Measurements from ENCODE around the gene GNL3.

GNL3 gene

GRCh38 chr3:52707585-52707984 lies 21.8 kb downstream of the GNL3 start:
- no peak for ATAC-seq
- TF ChIP-seq ZNF70 (CRISPR knock-in tag; IDR thresholded peaks at IDR 0.05) (no peak), GLIS3 (CRISPR knock-in tag; IDR thresholded peaks at IDR 0.05) (no peak), RARB (CRISPR knock-in tag; IDR thresholded peaks at IDR 0.05) (no peak), ZNF565 (CRISPR knock-in tag; conservative IDR thresholded peaks at IDR 0.05; ENCODE audit: low read depth) (no peak), BACH2 (CRISPR knock-in tag; IDR thresholded peaks at IDR 0.05; ENCODE audit: borderline replicate concordance) (no peak), SNAI2 (CRISPR knock-in tag; IDR thresholded peaks at IDR 0.05) (no peak), CSDC2 (CRISPR knock-in tag; IDR thresholded peaks at IDR 0.05) (no peak), ESRRG (CRISPR knock-in tag; IDR thresholded peaks at IDR 0.05) (no peak), ZFP3 (CRISPR knock-in tag; IDR thresholded peaks at IDR 0.05) (no peak), CREB5 (CRISPR knock-in tag; IDR thresholded peaks at IDR 0.05; ENCODE audit: low read depth) (no peak), TOX (CRISPR knock-in tag; IDR thresholded peaks at IDR 0.05; ENCODE audit: borderline replicate concordance) (no peak), ISL1 (CRISPR knock-in tag; IDR thresholded peaks at IDR 0.05) (no peak), OSR1 (CRISPR knock-in tag; IDR thresholded peaks at IDR 0.05) (no peak), ZC3H10 (CRISPR knock-in tag; IDR thresholded peaks at IDR 0.05) (no peak), ZNF8 (CRISPR knock-in tag; IDR thresholded peaks at IDR 0.05) (no peak), ARNTL (CRISPR knock-in tag; IDR thresholded peaks at IDR 0.05; ENCODE audit: borderline replicate concordance, low read depth) (no peak)
- TF ChIP-seq, protein P1, sequence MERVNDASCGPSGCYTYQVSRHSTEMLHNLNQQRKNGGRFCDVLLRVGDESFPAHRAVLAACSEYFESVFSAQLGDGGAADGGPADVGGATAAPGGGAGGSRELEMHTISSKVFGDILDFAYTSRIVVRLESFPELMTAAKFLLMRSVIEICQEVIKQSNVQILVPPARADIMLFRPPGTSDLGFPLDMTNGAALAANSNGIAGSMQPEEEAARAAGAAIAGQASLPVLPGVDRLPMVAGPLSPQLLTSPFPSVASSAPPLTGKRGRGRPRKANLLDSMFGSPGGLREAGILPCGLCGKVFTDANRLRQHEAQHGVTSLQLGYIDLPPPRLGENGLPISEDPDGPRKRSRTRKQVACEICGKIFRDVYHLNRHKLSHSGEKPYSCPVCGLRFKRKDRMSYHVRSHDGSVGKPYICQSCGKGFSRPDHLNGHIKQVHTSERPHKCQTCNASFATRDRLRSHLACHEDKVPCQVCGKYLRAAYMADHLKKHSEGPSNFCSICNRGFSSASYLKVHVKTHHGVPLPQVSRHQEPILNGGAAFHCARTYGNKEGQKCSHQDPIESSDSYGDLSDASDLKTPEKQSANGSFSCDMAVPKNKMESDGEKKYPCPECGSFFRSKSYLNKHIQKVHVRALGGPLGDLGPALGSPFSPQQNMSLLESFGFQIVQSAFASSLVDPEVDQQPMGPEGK (CRISPR knock-in tag; IDR thresholded peaks at IDR 0.05; ENCODE audit: borderline replicate concordance), result no peak
- TF ChIP-seq, protein P2, sequence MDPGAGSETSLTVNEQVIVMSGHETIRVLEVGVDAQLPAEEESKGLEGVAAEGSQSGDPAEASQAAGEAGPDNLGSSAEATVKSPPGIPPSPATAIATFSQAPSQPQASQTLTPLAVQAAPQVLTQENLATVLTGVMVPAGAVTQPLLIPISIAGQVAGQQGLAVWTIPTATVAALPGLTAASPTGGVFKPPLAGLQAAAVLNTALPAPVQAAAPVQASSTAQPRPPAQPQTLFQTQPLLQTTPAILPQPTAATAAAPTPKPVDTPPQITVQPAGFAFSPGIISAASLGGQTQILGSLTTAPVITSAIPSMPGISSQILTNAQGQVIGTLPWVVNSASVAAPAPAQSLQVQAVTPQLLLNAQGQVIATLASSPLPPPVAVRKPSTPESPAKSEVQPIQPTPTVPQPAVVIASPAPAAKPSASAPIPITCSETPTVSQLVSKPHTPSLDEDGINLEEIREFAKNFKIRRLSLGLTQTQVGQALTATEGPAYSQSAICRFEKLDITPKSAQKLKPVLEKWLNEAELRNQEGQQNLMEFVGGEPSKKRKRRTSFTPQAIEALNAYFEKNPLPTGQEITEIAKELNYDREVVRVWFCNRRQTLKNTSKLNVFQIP (CRISPR knock-in tag; IDR thresholded peaks at IDR 0.05; ENCODE audit: borderline replicate concordance, low read depth), result no peak
- TF ChIP-seq, protein P3, sequence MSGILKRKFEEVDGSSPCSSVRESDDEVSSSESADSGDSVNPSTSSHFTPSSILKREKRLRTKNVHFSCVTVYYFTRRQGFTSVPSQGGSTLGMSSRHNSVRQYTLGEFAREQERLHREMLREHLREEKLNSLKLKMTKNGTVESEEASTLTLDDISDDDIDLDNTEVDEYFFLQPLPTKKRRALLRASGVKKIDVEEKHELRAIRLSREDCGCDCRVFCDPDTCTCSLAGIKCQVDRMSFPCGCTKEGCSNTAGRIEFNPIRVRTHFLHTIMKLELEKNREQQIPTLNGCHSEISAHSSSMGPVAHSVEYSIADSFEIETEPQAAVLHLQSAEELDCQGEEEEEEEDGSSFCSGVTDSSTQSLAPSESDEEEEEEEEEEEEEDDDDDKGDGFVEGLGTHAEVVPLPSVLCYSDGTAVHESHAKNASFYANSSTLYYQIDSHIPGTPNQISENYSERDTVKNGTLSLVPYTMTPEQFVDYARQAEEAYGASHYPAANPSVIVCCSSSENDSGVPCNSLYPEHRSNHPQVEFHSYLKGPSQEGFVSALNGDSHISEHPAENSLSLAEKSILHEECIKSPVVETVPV (CRISPR knock-in tag; IDR thresholded peaks at IDR 0.05), result no peak

DNA sequence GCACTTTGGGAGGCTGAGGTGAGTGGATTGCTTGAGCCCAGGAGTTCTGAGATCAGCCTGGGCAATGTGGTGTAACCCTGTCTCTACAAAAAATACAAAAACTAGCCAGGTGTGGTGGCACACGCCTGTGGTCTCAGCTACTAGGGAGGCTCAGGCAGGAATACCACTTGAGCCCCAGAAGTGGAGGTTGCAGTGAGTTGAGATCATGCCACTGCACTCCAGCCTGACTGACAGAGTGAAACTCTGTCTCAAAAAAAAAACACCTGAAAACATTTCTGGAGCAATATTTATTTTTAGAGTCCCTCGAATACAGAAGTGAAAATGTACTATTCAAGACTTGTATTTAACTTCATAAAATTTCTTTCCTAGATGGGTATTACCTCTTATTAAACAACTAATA lies 24.7 kb downstream of the GNL3 start:
- no peak for ATAC-seq
- no peak for TF ChIP-seq BACH2 (CRISPR knock-in tag; IDR thresholded peaks at IDR 0.05; ENCODE audit: borderline replicate concordance)
- TF ChIP-seq, protein P3 (CRISPR knock-in tag; IDR thresholded peaks at IDR 0.05), result no peak

GRCh38 chr3:52712291-52713212 lies 26.7 kb downstream of the GNL3 start:
- ATAC-seq, result no peak

More at GRCh38 chr3:52712291-52713212, 26.7 kb downstream of the GNL3 start:
- TF ChIP-seq ARNTL (CRISPR knock-in tag; IDR thresholded peaks at IDR 0.05; ENCODE audit: borderline replicate concordance, low read depth) (no peak), ZC3H10 (CRISPR knock-in tag; IDR thresholded peaks at IDR 0.05) (no peak), BACH2 (CRISPR knock-in tag; IDR thresholded peaks at IDR 0.05; ENCODE audit: borderline replicate concordance) (no peak), CSDC2 (CRISPR knock-in tag; IDR thresholded peaks at IDR 0.05) (no peak), TCF4 (CRISPR knock-in tag; IDR thresholded peaks at IDR 0.05; ENCODE audit: borderline replicate concordance) (no peak), ISL1 (CRISPR knock-in tag; IDR thresholded peaks at IDR 0.05) (no peak), TOX (CRISPR knock-in tag; IDR thresholded peaks at IDR 0.05; ENCODE audit: borderline replicate concordance) (no peak), ZFP3 (CRISPR knock-in tag; IDR thresholded peaks at IDR 0.05) (no peak), ZFP30 (CRISPR knock-in tag; IDR thresholded peaks at IDR 0.05) (no peak), ZNF70 (CRISPR knock-in tag; IDR thresholded peaks at IDR 0.05) (no peak), ESRRG (CRISPR knock-in tag; IDR thresholded peaks at IDR 0.05) (no peak), RARB (CRISPR knock-in tag; IDR thresholded peaks at IDR 0.05) (no peak)
- TF ChIP-seq, protein P1 (CRISPR knock-in tag; IDR thresholded peaks at IDR 0.05; ENCODE audit: borderline replicate concordance), result no peak
- TF ChIP-seq, protein P3 (CRISPR knock-in tag; IDR thresholded peaks at IDR 0.05), result no peak

Data from SK-N-SH treated with all-trans-retinoic acid at 6 μM for 48 hours (cell line).